DND-41 (cell line): Measurements from ENCODE around the gene TBC1D7.

Experiments
- CTCF ChIP-seq: IDR thresholded peaks from 2 replicates; pipeline ENCODE4 v1.5.1; 2012; ENCODE audit warnings: borderline replicate concordance, low read length, moderate library complexity, mild to moderate bottlenecking; ENCODE audit not compliant: poor library complexity, severe bottlenecking; ENCODE audit errors: extremely low read depth
- EZH2 ChIP-seq: IDR thresholded peaks from 3 replicates; pipeline ENCODE4 v1.6.1; 2012; ENCODE audit warnings: borderline replicate concordance, low read depth, mild to moderate bottlenecking, moderate library complexity, low read length, inconsistent platforms; ENCODE audit not compliant: severe bottlenecking

GRCh38 chr6:13368079-13368730, 39.9 kb upstream of the TBC1D7 start:
- TF ChIP-seq CTCF (no peak), EZH2 (no peak)
